ENCODE results near the gene BTBD16.

The BTBD16 gene

DNA sequence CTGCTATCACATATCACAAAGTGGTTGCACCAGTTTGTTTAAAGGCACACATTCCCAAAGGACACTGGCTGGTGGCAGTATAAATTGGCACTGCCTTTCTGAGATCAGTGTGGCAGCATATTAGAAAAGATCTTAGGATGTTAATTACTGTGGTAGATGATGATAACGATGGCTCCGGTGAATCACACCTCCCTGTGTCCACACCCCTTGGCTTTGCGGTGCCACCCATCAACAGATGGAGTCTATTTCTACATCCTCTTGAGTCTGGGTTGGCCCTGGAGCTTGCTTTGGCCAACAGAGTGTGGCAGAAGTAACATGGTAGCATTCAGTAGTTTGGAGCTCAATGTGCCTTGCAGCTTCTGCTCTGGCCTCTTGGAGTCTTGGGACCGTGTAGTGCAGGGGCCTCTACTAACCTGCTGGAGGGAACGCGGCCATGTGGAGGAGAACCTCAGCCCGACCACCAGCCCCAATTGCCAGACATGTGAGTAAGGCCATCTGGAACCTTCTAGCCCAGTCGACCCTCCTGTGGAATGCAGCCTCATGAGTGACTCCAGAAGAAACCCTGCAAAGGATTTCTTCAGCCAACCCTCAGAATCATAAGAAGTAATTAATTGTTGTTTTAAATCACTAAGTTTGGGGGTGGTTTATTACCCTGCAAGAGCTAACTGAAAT, 76.2 kb downstream of the BTBD16 start:
- no peak for DNase-seq

GRCh38 chr10:122348512-122348911, 77.4 kb downstream of the BTBD16 start:
- DNase-seq, result no peak

DNA sequence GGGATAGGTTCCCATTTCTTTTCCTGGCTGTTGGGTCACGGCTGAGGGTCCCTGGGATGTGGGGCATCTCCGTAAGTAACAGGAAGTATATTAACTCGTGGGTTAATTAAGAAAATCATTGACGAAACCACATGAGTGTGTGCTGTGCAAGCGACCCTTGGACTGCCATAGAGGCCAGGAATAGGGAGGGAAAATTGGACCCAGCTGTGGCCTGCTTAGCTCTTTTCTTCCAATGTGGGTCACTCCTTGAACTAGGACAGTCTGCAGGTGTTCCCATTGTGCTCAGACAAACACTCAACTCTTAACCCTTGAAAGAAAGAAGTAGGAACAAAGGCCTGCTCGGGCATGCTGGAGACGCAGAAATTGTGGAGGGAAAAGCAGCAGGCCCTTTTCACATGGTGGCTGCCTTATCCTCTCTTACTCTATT, 77.9 kb downstream of the BTBD16 start:
- no peak for DNase-seq

- DNase-seq, result no peak
These were observed 78.8 kb downstream of the BTBD16 start for GRCh38 chr10:122349758-122350369.

DNA sequence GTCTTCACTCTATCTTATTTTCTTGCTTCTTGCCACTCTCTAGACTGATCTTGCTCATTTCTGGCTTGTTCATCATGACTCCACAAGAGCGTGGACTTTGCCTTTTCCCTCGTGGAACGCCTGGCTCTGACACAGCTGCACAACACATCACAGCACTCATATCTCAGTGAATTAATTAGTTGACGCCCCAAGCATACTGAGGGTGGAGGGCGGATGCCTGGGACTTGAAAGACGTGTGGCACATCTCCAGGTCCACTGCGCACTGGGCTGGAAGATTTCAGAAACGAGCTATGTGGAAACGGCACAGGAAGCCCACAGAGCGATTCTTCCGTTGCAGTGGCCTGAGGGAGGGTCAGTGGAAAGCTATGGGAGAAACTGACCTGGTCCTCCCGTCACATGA, 79.8 kb downstream of the BTBD16 start:
- no peak for DNase-seq

- no peak for DNase-seq
These were observed 81.9 kb downstream of the BTBD16 start for GRCh38 chr10:122352817-122353525.

- no peak for DNase-seq
These were observed 83.3 kb downstream of the BTBD16 start for GRCh38 chr10:122354383-122354782.

- DNase-seq, result no peak
These were observed 86.6 kb downstream of the BTBD16 start for GRCh38 chr10:122357685-122358084.

DNA sequence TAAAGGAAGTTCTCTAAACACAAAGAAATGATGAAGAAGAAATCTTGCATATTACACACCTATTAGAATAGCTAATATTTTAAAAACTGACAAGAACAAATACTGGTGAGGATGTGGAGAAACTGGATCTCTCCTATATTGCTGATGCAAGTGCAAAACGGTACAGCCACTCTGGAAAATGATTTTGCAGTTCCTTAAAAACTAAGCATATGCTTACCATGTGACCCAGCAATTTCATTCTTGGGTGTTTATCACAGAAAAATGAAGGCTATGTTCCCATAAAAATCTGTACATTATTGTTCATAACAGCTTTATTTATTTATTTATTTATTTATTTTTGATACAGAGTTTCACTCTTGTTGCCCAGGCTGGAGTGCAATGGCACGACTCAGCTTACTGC, 88.5 kb downstream of the BTBD16 start:
- no peak for DNase-seq

- DNase-seq, result no peak
These were observed 90.0 kb downstream of the BTBD16 start for GRCh38 chr10:122361046-122361445.

GRCh38 chr10:122362031-122362592, 91.0 kb downstream of the BTBD16 start:
- DNase-seq, result no peak

DNA sequence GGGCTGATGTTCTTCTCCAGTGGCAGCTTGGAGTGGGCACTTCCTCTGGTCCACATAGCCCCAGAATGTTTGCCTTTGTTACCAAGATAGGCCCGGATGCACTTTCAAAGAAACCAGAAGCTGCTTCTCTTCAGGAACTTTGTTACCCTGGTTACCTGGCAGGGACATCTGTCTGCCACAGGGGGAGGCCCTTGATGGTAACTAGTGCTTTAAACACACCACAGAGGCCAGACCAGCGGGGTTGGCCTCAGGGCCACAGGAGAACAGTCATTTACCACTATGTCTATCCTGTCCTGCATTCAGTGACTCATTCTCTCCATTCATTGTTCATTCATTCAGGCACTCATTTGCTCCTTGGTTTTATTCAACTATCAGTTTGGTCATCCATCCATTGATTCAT, 91.5 kb downstream of the BTBD16 start:
- DNase-seq, result no peak

DNA sequence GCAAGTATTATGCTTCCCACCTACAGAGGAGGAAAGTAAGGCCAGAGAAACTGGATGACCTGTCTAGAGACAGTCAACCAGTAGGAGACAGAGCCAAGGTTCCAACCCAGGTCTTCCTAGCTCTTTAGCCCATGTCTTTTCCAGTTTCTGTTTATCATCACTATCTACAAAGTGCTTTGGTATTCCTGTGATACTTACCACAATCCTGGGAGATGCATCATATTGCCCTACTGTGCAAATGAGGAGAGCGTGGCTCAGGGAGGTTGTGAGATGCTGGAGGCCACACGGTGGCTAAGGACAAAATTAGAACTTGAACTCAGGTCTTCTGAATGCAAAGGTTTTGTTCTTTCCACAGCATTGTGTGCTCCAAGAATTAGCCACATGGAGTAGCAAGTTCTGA, 92.2 kb downstream of the BTBD16 start:
- no peak for DNase-seq

DNA sequence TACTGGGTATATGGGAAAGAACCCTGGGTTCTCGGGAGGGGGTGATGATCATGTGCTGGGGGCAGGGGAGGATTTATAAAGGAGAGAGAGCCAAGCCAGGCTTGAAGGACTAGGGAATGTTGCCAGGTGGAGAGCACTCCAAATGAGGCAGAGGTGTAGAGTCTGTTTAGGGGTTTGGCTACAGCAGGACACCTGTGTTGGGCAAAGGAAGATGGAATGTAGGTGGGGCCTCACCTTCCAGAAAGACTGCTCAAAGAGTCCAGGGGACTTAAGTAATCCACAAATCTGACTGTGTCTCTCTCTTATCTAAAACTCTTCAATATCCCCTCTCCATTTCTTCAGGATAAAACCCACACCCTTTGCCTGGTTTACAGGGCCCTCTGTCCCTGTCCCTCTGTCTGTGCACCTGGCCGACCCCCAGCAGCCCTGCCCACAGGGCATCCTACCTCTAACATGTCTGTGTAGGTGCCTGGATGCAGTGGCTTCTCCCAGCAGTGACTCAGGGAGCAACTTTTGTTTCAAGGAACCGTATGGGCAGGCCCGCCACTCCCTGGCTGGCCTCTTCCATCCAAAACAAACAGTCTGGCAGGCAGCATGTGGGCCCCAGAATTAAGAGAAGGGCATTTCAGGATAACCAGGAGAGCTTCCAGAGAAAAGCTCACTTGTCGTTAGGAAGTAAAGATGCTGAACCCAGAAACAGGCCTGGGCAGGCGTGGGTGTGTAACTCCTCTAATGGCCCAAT, 92.8 kb downstream of the BTBD16 start:
- DNase-seq, result no peak

- no peak for DNase-seq
These were observed 97.6 kb downstream of the BTBD16 start for GRCh38 chr10:122368502-122369254.

- no peak for DNase-seq
These were observed 102.0 kb downstream of the BTBD16 start for GRCh38 chr10:122373108-122373507.

DNA sequence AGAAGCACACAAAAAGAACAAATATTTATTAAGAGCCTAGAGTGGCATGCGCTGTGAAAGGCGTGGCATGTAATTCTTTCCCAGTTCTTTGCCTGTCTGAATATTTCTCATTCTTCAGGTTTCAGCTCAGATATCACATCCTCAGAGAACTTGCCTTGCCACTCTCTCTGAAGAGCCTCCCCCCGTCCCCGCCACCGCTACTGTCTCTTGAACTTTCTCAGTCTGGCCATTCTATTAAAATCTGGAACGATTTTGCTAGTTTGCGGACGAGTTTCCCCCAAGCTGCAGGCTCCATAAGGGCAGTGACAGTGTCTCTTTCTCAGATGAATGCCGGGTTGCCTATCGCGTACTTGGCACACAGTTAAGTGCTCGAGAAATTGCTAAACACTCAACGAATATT, 102.6 kb downstream of the BTBD16 start:
- no peak for DNase-seq

DNA sequence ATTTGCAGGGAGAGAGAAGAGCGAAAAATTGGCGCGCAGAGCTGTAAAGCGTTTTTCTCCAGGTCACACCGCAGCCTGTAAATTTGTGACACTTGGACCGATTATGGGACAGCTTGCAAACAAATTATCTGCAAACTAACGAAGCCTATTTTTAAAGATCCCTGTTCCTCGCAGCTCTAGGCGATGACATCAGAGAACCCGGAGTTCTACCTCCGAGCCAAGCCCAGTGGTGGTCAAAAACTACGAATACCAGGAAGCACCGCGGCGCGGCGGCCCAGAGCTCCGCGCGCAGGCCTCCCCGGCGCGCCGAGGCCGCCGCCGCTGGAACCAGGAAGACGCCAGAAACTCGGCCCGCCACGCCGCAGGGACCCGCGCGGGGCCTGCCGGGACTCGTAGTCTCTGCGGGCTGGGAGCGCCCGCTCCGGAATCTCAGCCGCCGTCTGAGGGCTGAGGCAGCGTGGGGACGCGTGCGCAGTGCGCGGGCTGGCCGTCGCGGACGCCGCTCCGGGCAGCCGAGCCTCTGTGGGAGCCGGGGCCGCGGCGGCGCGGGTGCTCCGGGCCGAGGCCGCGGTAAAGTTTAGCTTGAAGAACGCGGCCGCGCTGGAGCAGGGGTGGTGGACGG, 103.3 kb downstream of the BTBD16 start, which contains the start of gene PLEKHA1:
PLEKHA1 (plus strand) TSS at position 472 of the 622 bp plus-strand sequence. CDS start 18,493 bp downstream, outside the sequence.
- DNase-seq, result peak; percentile 91

GRCh38 chr10:122374859-122375678, 104.0 kb downstream of the BTBD16 start:
- peak; percentile 64 for DNase-seq

- DNase-seq, result no peak
These were observed 104.6 kb downstream of the BTBD16 start for GRCh38 chr10:122375679-122376160.
